Kidney (tissue), 14 donors: Measurements from ENCODE around the gene STXBP5. TPM values are rescaled to one million over a fixed set of nuclear protein-coding genes. Genes with fewer than 3 reads are reported as not detected.

ENCODE experiments used
- DNase-seq, 5 donors: peaks; one replicate each; pipeline ENCODE4 v3.0.0-alpha.2; 2013 to 2020
- FAIRE-seq: peaks from 2 replicates; lab custom pipeline; 2012; peaks lifted over from hg19 to GRCh38; lab: Jason Lieb, UNC
- H3K27ac ChIP-seq, 2 donors: one replicate each; pipeline ENCODE4 v1.7.0; 2013; ENCODE audit warnings: low read depth in 2 of 2, low read length in 2 of 2, inconsistent platforms in 1 of 2
- H3K27me3 ChIP-seq: one replicate; pipeline ENCODE4 v1.7.1; 2013; ENCODE audit warnings: low read length, inconsistent platforms; ENCODE audit not compliant: control insufficient read depth, insufficient read depth
- H3K36me3 ChIP-seq, 3 donors: one replicate each; pipeline versions ENCODE4 v1.7.0 to v1.7.1; 2013; ENCODE audit warnings: low read length in 3 of 3, control low read depth in 1 of 3, inconsistent platforms in 1 of 3; ENCODE audit not compliant: insufficient read depth in 3 of 3, control insufficient read depth in 2 of 3
- H3K4me1 ChIP-seq, 3 donors: one replicate each; pipeline versions ENCODE4 v1.7.0 to v1.7.1; 2013; ENCODE audit warnings: low read length in 3 of 3, inconsistent platforms in 1 of 3, low read depth in 1 of 3; ENCODE audit not compliant: control insufficient read depth in 2 of 3, insufficient read depth in 2 of 3
- H3K4me3 ChIP-seq, 3 donors: one replicate each; pipeline versions ENCODE4 v1.7.0 to v1.8.1; 2013; ENCODE audit warnings: low read length in 3 of 3, control low read depth in 1 of 3, inconsistent platforms in 1 of 3
- H3K9ac ChIP-seq, 3 donors: one replicate each; pipeline versions ENCODE4 v1.7.0 to v1.7.1; 2013; ENCODE audit warnings: low read length in 3 of 3, control low read depth in 1 of 3, inconsistent platforms in 1 of 3
- H3K9me3 ChIP-seq, 3 donors: one replicate each; pipeline versions ENCODE4 v1.7.0 to v1.7.1; 2013; ENCODE audit warnings: low read length in 3 of 3, control low read depth in 1 of 3, inconsistent platforms in 1 of 3; ENCODE audit not compliant: control insufficient read depth in 2 of 3, insufficient read depth in 1 of 3
- intact Hi-C: fragments of 100-400 bp; cut with DNase I; formaldehyde crosslinking; loops from one replicate; pipeline ENCODE4 v1.11.1; 2022
- polyA plus RNA-seq: library from polyadenylated mRNA; stranded (reverse); fragments of 350-450 nt; fragmentation: Illumina TruSeq; extraction: RNeasy Lipid Tissue Mini Kit (QIAGEN cat#74804); gene quantifications from one replicate; pipeline ENCODE4 v1.2.3, GENCODE V29; 2014; ENCODE audit warnings: low read depth, low replicate concordance; ENCODE audit not compliant: insufficient read depth
- total RNA-seq: library from RNA; stranded (reverse); fragmentation: NEBNext Ultra II Directional; extraction: Animal tissue kit (Norgen Biotek cat#: 25700); gene quantifications from one replicate; pipeline ENCODE4 v1.2.1, GENCODE V29; 2021
- TF ChIP-seq, protein P1 (sequence below): IDR thresholded peaks from 3 replicates; pipeline ENCODE4 v1.5.1; 2012; ENCODE audit warnings: mild to moderate bottlenecking, moderate library complexity, borderline replicate concordance; ENCODE audit not compliant: insufficient read depth; ENCODE audit errors: extremely low read depth
- donor health status: control.
- donor health status: control.
- donor health status: control.
- donor health status: control.
- donor health status: control.
- donor health status: DM: yes; HTN: yes; CAD: no.
- donor health status: Normal renal cell carcinoma (clear cell type).

STXBP5 gene
- total and polyA plus RNA-seq, 2 donors from 2014 or later = 2.0 to 13.6 TPM

DNA sequence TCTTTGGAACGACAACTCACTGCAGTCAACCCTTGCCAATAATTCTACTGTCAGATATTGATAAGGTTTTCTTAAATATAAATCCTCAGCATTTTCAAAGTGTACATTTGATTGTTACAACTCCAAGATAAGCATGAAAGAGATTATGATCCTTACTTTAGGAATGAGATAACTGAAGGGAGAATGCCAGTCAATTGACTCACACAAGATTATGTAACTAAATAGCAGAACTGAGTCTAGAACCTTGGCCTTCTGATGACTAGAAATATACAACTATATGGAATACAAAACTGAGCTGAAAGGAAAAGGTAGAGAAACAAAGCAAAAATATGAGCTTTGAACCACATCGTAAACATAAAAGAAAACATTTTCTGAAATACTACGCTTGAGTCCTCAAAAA lies 26.9 kb upstream of the STXBP5 start:
- no peaks in the 10 kb centered on the region for H3K27me3 ChIP-seq
- DNase-seq (no peak), FAIRE-seq (no peak)
- no peak overlapping the region for H3K9ac ChIP-seq
- H3K27ac ChIP-seq = no peak overlapping the region
- no peaks in the 10 kb centered on the region for H3K4me1 ChIP-seq
- H3K36me3 ChIP-seq = no peaks in the 10 kb centered on the region
- no peak overlapping the region for H3K4me3 ChIP-seq
- no peaks in the 10 kb centered on the region for H3K9me3 ChIP-seq
- TF ChIP-seq, protein P1, sequence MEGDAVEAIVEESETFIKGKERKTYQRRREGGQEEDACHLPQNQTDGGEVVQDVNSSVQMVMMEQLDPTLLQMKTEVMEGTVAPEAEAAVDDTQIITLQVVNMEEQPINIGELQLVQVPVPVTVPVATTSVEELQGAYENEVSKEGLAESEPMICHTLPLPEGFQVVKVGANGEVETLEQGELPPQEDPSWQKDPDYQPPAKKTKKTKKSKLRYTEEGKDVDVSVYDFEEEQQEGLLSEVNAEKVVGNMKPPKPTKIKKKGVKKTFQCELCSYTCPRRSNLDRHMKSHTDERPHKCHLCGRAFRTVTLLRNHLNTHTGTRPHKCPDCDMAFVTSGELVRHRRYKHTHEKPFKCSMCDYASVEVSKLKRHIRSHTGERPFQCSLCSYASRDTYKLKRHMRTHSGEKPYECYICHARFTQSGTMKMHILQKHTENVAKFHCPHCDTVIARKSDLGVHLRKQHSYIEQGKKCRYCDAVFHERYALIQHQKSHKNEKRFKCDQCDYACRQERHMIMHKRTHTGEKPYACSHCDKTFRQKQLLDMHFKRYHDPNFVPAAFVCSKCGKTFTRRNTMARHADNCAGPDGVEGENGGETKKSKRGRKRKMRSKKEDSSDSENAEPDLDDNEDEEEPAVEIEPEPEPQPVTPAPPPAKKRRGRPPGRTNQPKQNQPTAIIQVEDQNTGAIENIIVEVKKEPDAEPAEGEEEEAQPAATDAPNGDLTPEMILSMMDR = no peak
- intact Hi-C loops = no loop called here

DNA sequence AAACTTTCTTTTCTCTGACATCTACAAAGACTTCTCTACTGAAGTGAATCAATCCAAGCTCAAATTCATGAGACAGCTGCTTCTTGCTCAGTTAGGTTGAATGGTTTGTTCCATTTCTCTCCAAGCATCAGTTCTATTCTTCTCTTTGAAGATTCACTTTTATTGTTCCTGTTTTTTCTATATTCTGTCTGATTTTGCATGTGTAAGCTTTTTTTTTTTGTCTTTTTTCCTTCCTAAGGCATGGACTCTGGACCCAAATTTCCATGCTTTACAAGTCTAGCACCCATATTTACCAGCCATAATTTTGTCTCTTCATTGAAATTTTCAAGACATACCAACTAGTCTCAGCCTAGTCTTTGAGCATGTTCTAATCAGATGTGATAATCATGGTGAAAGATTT lies 25.9 kb upstream of the STXBP5 start:
- Histone ChIP-seq H3K27ac (no peak overlapping the region), H3K4me3 (no peak overlapping the region), H3K4me1 (no peaks in the 10 kb centered on the region), H3K9ac (no peak overlapping the region), H3K36me3 (no peaks in the 10 kb centered on the region), H3K27me3 (no peaks in the 10 kb centered on the region), H3K9me3 (no peaks in the 10 kb centered on the region)
- intact Hi-C loops = no loop called here
- TF ChIP-seq, protein P1 = no peak
- DNase-seq = no peak
- FAIRE-seq = no peak

DNA sequence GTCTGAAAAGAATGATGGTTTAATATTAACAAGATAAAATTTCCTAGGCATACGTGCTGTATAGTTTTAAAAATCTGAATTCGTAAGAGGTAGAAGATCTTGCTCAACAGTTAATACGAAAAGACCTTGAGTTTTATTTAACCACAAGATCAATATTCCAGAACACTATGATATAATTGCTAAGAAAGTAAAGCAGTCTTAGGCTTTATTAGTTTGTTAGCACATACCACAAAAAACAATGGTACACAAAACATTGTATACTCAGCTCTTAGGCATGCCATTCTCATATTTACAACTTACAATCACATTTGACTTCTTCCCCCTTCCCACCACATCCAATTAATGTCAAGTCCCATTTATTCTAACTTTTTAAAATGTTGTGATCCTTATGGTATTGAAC lies 24.4 kb upstream of the STXBP5 start:
- intact Hi-C loops = no loop called here
- Histone ChIP-seq H3K9ac (no peak overlapping the region), H3K27me3 (no peaks in the 10 kb centered on the region), H3K9me3 (no peaks in the 10 kb centered on the region), H3K4me1 (no peaks in the 10 kb centered on the region), H3K27ac (no peak overlapping the region), H3K4me3 (no peak overlapping the region), H3K36me3 (no peaks in the 10 kb centered on the region)
- FAIRE-seq = no peak
- TF ChIP-seq, protein P1 = no peak
- DNase-seq = no peak

DNA sequence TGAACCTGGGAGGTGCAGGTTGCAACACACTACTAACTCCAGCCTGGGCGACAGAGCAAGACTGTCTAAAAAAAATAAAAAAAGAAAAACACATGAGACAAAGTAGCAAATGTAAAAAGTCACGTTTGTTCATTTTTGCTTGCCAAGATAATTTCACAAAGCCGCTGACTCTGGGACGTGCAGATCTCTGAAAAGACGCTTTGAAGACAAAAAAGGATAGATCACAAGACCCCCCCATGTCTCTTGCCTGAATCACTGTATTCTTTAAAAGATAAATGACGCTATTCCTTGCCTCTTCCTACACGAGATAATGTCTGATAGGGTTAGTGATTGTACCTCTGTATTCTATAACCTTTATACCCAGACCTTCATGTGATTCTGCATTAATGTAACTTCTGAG lies 23.3 kb upstream of the STXBP5 start:
- H3K36me3 ChIP-seq = no peaks in the 10 kb centered on the region
- TF ChIP-seq, protein P1 = no peak
- no peaks in the 10 kb centered on the region for H3K4me1 ChIP-seq
- H3K27ac ChIP-seq = no peak overlapping the region
- H3K9ac ChIP-seq = no peak overlapping the region
- intact Hi-C loops = no loop called here
- DNase-seq = no peak
- no peak for FAIRE-seq
- H3K4me3 ChIP-seq = no peak overlapping the region
- no peaks in the 10 kb centered on the region for H3K27me3 ChIP-seq
- H3K9me3 ChIP-seq = no peaks in the 10 kb centered on the region
